WTC11 (cell line): ENCODE data around the gene ARHGAP21. TPM values are rescaled to one million over a fixed set of nuclear protein-coding genes. Genes with fewer than 3 reads are reported as not detected.

Experiments used
- ATAC-seq: fragments of 200-7000 bp; cut with Tn5 transposase; 2 replicates; pipeline ENCODE4 v1.10.0; 2021; ENCODE audit warnings: mild to moderate bottlenecking, moderate library complexity
- CTCF ChIA-PET: fragments of 300-600 bp; sonication (Branson Sonifier 250); formaldehyde crosslinking; loops from one replicate; lab custom pipeline; 2021; ENCODE audit warnings: antibody characterized with exemption; lab: Charles Lee
- POLR2A ChIA-PET: fragments of 350-600 bp; sonication (Branson Sonifier 250); formaldehyde crosslinking; loops from one replicate; lab custom pipeline; 2021; ENCODE audit warnings: antibody characterized with exemption; lab: Charles Lee
- DNase-seq: peaks from one replicate; pipeline ENCODE4 v3.0.0; 2021; ENCODE audit warnings: low spot score
- H3K27ac Mint-ChIP-seq: 2 replicates; pipeline ENCODE4 v1.8.0; 2021; ENCODE audit warnings: mixed read lengths
- H3K27me3 Mint-ChIP-seq: 2 replicates; pipeline ENCODE4 v1.8.0; 2021; ENCODE audit warnings: low read depth, mild to moderate bottlenecking, moderate library complexity, mixed read lengths
- H3K36me3 Mint-ChIP-seq: 2 replicates; pipeline ENCODE4 v1.8.0; 2021; ENCODE audit warnings: mixed read lengths
- H3K4me1 Mint-ChIP-seq: 2 replicates; pipeline ENCODE4 v1.8.0; 2022; ENCODE audit warnings: mixed read lengths
- H3K4me3 Mint-ChIP-seq: 2 replicates; pipeline ENCODE4 v1.8.0; 2021; ENCODE audit warnings: mild to moderate bottlenecking, moderate library complexity, mixed read lengths
- H3K9me3 Mint-ChIP-seq: 2 replicates; pipeline ENCODE4 v1.8.0; 2021; ENCODE audit warnings: mixed read lengths
- AR ChIP-seq: fragments of 250-450 bp; sonication (Bioruptor Pico); IDR thresholded peaks from 2 replicates; pipeline ENCODE4 v1.9.0; 2021; ENCODE audit warnings: mild to moderate bottlenecking
- EMX1 ChIP-seq: fragments of 250-450 bp; sonication (Bioruptor Pico); IDR thresholded peaks from 2 replicates; pipeline ENCODE4 v1.8.0; 2021; ENCODE audit warnings: mild to moderate bottlenecking
- ESRRA ChIP-seq: sonication (generic); formaldehyde crosslinking; IDR thresholded peaks from 2 replicates; pipeline ENCODE4 v1.8.1; 2022; ENCODE audit warnings: mild to moderate bottlenecking, missing genetic modification reagents, borderline replicate concordance
- FOXP4 ChIP-seq: sonication (generic); formaldehyde crosslinking; IDR thresholded peaks from 2 replicates; pipeline ENCODE4 v1.8.0; 2022; ENCODE audit warnings: mild to moderate bottlenecking, missing genetic modification reagents
- GABPB1 ChIP-seq: sonication (generic); formaldehyde crosslinking; IDR thresholded peaks from 2 replicates; pipeline ENCODE4 v1.8.1; 2023; ENCODE audit warnings: mild to moderate bottlenecking, missing genetic modification reagents
- MAX ChIP-seq: sonication (generic); formaldehyde crosslinking; IDR thresholded peaks from 2 replicates; pipeline ENCODE4 v1.8.0; 2022; ENCODE audit warnings: mild to moderate bottlenecking, missing genetic modification reagents
- STAT6 ChIP-seq: sonication (generic); formaldehyde crosslinking; conservative IDR thresholded peaks from 2 replicates; pipeline ENCODE4 v1.8.1; 2023; ENCODE audit warnings: mild to moderate bottlenecking, low read depth, missing genetic modification reagents, moderate library complexity
- ZNF416 ChIP-seq: fragments of 250-450 bp; sonication (Bioruptor Pico); IDR thresholded peaks from 2 replicates; pipeline ENCODE4 v1.9.0; 2021; ENCODE audit warnings: mild to moderate bottlenecking, inconsistent platforms
- ZNF532 ChIP-seq: fragments of 250-450 bp; sonication (Bioruptor Pico); IDR thresholded peaks from 2 replicates; pipeline ENCODE4 v1.9.0; 2021; ENCODE audit warnings: mild to moderate bottlenecking, borderline replicate concordance
- total RNA-seq: library from RNA; stranded (reverse); gene quantifications from 3 replicates; pipeline ENCODE4 v1.2.3, GENCODE V29; 2021
- TF ChIP-seq, protein P1 (sequence below): fragments of 250-450 bp; sonication (Bioruptor Pico); IDR thresholded peaks from 2 replicates; pipeline ENCODE4 v1.8.0; 2021; ENCODE audit warnings: mild to moderate bottlenecking
- TF ChIP-seq, protein P2 (sequence below): sonication (generic); formaldehyde crosslinking; IDR thresholded peaks from 2 replicates; pipeline ENCODE4 v1.8.0; 2023; ENCODE audit warnings: missing genetic modification reagents, mild to moderate bottlenecking, borderline replicate concordance

ARHGAP21 gene
- total RNA-seq, 1 experiment from 2014 or later: 33.8 TPM

DNA sequence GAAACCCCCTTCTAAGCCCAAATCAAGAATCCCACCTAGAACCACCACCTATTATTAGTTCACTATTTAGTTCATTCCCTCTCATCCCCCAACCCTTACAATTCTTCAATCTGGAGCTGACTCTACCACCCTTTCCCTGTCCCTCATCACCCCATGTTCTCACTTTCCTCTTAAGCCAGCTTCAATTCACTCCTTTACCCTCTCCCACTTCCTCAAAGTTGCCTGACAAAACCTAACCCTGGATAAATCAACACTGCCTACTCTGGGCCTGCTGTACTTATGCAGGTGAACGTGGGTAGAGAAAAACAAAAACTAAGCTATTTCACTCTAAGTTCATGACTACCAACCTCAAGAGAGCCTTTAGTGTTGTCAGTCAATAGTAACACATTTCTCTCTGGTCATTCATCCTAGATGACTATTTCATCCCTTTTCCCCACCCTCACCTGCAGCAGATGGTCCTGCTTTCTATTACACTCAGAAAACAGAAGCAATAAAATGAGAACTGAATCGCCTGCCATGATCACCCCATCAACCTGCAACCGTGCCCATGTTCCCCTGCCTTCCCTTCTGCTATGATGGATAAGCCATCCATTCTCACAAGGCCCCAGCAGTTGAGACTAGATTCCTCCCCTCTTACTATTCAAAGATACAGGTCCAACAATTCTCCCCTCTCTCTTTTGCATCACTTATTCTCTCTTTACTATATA, 52.6 kb downstream of the ARHGAP21 start (continued):
- no peak for TF ChIP-seq GABPB1 (CRISPR knock-in tag)

GRCh38 chr10:24669285-24669852, 54.3 kb downstream of the ARHGAP21 start:
- no peak overlapping the region for H3K4me3 Mint-ChIP-seq
- TF ChIP-seq MAX: no peak
- TF ChIP-seq ESRRA (CRISPR knock-in tag): no peak
- TF ChIP-seq, protein P1, sequence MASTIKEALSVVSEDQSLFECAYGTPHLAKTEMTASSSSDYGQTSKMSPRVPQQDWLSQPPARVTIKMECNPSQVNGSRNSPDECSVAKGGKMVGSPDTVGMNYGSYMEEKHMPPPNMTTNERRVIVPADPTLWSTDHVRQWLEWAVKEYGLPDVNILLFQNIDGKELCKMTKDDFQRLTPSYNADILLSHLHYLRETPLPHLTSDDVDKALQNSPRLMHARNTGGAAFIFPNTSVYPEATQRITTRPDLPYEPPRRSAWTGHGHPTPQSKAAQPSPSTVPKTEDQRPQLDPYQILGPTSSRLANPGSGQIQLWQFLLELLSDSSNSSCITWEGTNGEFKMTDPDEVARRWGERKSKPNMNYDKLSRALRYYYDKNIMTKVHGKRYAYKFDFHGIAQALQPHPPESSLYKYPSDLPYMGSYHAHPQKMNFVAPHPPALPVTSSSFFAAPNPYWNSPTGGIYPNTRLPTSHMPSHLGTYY (CRISPR knock-in tag): no peak
- no peaks in the 10 kb centered on the region for H3K36me3 Mint-ChIP-seq
- ChIA-PET CTCF (no interaction called here), POLR2A (no interaction called here)
- H3K27me3 Mint-ChIP-seq: no peaks in the 10 kb centered on the region
- H3K4me1 Mint-ChIP-seq: no peaks in the 10 kb centered on the region
- no peaks in the 10 kb centered on the region for H3K9me3 Mint-ChIP-seq
- ATAC-seq: no peak
- no peak for DNase-seq
- H3K27ac Mint-ChIP-seq: no peak overlapping the region

DNA sequence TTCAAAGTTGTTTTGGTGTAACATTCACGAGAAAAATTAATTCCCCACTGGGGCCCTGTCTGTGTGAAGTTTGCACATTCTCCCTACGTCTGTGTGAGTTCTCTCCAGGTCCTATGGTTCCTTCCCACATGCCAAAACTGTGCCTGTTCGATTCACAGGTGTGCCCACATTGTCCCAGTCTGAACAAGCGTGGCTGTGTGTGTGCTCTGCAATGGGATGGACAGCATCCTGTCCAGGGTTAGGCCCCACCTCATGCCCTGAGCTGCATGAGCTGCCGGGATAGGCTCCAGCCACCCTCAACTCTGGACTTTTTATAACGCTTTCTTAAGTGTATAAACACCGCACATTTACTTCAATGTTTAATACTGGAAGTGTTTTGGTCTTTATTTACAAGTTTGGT, 55.4 kb downstream of the ARHGAP21 start:
- ATAC-seq (no peak), DNase-seq (no peak)
- Mint-ChIP-seq H3K9me3 (no peaks in the 10 kb centered on the region), H3K27ac (no peak overlapping the region), H3K4me1 (no peaks in the 10 kb centered on the region), H3K4me3 (no peak overlapping the region), H3K36me3 (no peaks in the 10 kb centered on the region), H3K27me3 (no peaks in the 10 kb centered on the region)
- CTCF ChIA-PET: no interaction called here
- POLR2A ChIA-PET: no interaction called here
- no peak for TF ChIP-seq STAT6 (CRISPR knock-in tag)
- no peak for TF ChIP-seq AR (CRISPR knock-in tag)
- TF ChIP-seq FOXP4 (CRISPR knock-in tag): no peak
- TF ChIP-seq, protein P2, sequence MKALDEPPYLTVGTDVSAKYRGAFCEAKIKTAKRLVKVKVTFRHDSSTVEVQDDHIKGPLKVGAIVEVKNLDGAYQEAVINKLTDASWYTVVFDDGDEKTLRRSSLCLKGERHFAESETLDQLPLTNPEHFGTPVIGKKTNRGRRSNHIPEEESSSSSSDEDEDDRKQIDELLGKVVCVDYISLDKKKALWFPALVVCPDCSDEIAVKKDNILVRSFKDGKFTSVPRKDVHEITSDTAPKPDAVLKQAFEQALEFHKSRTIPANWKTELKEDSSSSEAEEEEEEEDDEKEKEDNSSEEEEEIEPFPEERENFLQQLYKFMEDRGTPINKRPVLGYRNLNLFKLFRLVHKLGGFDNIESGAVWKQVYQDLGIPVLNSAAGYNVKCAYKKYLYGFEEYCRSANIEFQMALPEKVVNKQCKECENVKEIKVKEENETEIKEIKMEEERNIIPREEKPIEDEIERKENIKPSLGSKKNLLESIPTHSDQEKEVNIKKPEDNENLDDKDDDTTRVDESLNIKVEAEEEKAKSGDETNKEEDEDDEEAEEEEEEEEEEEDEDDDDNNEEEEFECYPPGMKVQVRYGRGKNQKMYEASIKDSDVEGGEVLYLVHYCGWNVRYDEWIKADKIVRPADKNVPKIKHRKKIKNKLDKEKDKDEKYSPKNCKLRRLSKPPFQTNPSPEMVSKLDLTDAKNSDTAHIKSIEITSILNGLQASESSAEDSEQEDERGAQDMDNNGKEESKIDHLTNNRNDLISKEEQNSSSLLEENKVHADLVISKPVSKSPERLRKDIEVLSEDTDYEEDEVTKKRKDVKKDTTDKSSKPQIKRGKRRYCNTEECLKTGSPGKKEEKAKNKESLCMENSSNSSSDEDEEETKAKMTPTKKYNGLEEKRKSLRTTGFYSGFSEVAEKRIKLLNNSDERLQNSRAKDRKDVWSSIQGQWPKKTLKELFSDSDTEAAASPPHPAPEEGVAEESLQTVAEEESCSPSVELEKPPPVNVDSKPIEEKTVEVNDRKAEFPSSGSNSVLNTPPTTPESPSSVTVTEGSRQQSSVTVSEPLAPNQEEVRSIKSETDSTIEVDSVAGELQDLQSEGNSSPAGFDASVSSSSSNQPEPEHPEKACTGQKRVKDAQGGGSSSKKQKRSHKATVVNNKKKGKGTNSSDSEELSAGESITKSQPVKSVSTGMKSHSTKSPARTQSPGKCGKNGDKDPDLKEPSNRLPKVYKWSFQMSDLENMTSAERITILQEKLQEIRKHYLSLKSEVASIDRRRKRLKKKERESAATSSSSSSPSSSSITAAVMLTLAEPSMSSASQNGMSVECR: no peak
- no peak for TF ChIP-seq ZNF416 (CRISPR knock-in tag)
- no peak for TF ChIP-seq EMX1 (CRISPR knock-in tag)
- no peak for TF ChIP-seq ZNF532
